HG02943 (cell line): ENCODE data around the gene RAD51B.

Experiments
- ATAC-seq: cut with Tn5 transposase; IDR thresholded peaks from one replicate; pipeline ENCODE4 v1.9.1; 2021; ENCODE audit warnings: mild to moderate bottlenecking, low read depth, moderate library complexity; ENCODE audit not compliant: unreplicated experiment

The RAD51B gene

DNA sequence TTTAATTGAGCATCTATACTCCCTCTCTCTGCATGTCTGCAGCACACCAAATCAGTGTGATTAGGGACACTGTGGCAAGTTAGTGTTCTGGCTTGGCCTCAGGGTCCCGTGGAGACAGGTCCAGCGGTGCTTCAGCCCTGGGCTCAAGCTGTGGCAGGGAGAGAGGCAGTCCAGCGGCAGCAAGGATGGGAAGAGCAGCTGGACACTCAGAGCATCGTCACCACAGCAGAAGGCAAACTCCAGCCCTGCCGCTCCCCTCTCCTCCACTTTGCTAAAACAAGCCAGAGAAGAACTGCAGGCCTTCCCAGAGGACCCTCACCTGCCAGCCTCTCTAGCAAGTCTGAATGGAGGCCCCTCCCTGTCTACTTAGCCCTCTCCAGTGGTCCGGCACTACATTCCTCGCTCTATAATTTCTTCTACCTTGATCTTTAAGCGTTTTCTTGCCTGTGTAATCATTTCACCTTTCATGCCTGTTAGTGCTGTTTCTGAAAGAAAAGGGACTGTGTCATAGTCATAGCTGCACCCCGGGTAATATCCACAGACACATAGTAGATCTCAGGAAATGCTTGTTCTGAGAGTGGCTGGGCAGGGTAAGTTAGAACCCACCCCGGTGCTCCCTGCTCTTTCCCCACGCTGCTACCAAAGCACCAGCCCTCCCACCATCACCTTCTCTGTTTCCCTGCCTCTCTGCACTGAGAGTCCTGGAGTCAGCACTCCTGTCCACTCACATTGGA, 951.1 kb downstream of the RAD51B start:
- ATAC-seq, result no peak

DNA sequence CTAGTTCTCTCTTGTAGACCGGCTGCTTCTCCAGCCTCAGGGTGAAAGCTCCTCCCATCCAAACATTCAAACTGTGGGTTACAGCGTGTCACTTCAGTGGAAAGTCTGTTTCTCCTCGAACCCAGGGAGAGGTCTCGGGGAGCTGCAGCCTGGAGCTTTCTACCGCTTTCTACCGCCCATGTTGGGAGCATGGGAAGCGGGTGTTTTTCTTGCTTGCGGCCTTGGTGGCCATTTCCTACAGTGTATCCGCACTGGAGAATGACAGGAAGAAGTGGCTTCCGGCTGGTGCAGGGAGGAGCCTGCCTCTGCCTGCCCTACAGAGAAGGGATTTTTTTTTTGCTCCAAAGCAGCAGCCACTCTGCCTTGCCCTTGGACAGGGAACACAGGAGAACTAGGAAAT, 952.1 kb downstream of the RAD51B start:
- no peak for ATAC-seq

DNA sequence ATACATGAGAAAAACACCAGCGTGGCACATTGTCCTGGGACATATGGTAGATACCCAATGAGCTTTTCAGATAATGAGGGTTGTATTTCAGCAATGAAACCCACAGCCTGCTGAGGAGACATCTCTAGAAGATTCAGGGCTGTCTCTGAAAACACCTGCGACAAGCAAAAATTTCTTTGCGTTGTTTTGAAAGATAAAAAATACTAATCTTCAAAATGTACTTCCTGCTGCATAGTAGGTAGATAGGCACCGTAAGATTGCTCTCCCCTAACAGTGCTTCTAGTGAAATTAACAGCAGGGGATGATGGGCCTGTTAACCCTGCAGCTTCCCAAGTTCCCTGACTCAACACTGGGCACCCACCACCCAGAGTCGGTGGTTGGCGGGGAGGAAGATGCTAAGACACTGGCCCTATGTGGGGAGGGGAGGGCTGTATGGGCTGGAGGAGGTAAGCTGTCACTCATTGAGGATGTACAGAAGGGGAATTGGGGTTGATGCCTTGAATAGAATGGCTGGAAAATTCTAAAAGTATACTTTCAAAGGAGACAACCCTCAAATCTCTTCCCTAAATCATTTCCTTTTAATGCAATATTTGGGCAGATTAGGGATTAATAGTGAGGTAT, 953.3 kb downstream of the RAD51B start:
- ATAC-seq, result no peak

DNA sequence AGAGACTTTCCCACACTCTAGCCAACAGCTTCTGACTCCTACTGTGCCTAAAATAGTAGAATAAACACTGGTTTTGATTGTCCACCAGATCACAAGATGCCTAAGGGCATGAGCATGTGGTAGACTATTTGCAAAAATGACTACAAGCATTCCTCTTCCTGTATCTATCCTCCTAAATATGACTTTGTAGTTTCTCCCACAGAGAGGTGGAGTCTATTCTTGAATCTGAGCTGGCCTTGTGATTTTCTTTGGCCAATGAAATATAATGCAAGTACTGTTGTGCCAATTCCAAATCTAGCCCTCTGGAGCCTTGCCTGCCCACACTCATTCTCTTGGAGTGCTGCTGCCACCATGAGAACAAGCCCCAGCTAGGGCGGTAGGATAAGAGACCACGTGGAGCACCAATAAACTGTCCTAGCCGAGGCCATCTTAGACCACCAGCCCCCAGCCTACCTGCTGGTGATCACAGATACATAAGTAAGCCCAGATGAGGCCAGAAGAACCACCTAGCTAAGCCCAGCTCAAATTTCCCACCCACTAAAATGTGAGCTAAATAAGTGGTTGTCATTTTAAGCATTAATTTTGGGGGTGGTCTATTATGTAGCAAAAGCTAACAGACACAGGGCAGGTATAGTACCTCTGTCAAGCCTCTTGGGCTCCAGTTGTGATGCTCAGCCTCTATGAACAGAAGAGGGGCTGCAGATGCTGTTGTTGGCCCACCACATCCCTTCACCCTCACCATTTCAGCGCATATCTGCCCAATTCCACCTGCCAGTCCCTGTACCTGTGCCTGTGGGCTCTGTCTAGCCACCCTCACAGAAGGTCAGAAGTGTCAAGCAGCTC, 955.4 kb downstream of the RAD51B start:
- no peak for ATAC-seq

DNA sequence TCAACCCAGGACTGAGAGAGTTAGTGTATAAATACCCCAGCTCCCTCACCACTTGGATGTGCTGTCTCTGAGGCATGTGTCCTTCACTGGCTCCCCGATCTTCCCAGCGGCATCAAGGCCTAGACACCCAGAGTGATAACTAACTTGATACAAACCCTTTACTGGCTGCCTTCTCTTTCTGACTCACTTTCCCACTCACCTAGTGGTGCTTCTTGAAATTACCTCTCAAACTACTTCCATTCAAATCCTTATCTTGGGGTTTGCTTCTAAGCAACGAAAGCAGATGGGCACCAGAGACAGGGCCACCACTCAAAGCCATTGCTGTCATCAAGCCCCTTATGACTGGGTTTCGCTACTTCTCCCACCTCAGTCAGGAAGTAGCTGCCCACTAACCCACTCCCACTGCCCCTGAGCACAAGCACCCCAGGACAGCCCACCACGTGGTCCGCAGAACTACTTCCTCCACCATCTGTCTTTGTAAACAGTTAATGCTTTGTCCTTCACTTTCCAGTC, 956.1 kb downstream of the RAD51B start:
- ATAC-seq, result no peak

DNA sequence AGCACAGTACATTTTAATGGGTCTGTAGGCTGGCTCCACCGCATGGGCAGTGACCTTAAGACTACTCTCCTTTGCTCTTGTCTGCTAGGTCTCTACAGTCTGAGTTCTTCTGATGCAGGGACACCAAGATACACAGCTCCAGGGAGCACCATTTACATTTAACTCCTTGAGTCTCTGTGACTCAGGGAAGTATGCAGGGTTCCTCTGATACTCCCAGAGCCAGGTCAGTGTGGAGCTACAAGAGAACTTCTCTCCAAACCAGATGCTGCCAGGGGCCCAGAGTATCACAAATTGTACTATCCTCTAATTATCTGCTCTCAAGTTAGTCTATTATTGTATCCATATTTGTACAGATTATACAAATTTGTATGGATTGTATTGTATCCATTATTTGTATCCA, 958.1 kb downstream of the RAD51B start:
- no peak for ATAC-seq
